GM12878 (cell line): ENCODE results near the gene EIF2B1. TPM values are rescaled to one million over a fixed set of nuclear protein-coding genes. Genes with fewer than 3 reads are reported as not detected.

Source experiments
- ATAC-seq: fragments of 200-7000 bp; cut with Tn5 transposase; 3 replicates; pipeline ENCODE4 v1.9.1; 2020; ENCODE audit warnings: mild to moderate bottlenecking, moderate library complexity
- BruUV-seq: library from RNA; stranded (reverse); fragments of 400-500 nt; replicated peaks from 2 replicates; lab custom pipeline; 2021; lab: Mats Ljungman, UMichigan
- CTCF ChIA-PET: fragments of 300-600 bp; sonication (Branson Sonifier 250); formaldehyde crosslinking; extraction: SDS; loops from one replicate; lab custom pipeline; 2021; ENCODE audit warnings: inconsistent platforms; lab: Yijun Ruan, JAX
- POLR2A ChIA-PET: fragments of 350-600 bp; formaldehyde crosslinking; extraction: SDS; loops from one replicate; lab custom pipeline; 2021; ENCODE audit warnings: inconsistent platforms; lab: Charles Lee
- RAD21 ChIA-PET: fragments of 300-600 bp; sonication (Branson Sonifier 250); formaldehyde crosslinking; loops from one replicate; lab custom pipeline; 2023; ENCODE audit warnings: antibody characterized with exemption; ENCODE audit not compliant: unreplicated experiment; lab: Charles Lee
- SMC1A ChIA-PET: fragments of 300-600 bp; sonication (Branson Sonifier 250); formaldehyde crosslinking; loops from one replicate; lab custom pipeline; 2023; ENCODE audit not compliant: unreplicated experiment, uncharacterized antibody; lab: Charles Lee
- DNase-seq: peaks from one replicate; pipeline ENCODE4 v3.0.0-alpha.2; 2011; ENCODE audit warnings: low read depth, low spot score
- FAIRE-seq: peaks from 3 replicates; lab custom pipeline; 2011; peaks lifted over from hg19 to GRCh38; lab: Jason Lieb, UNC
- H2AFZ ChIP-seq: 2 replicates; pipeline ENCODE4 v1.6.0; 2011; ENCODE audit warnings: low read depth, low read length, control low read depth; ENCODE audit not compliant: control insufficient read depth
- H3K27ac ChIP-seq: 2 replicates; pipeline ENCODE4 v1.5.1; 2011; ENCODE audit warnings: control low read depth; ENCODE audit not compliant: control insufficient read depth, insufficient read depth
- H3K27me3 ChIP-seq, 2 experiments: replicated peaks in 1 of 2; 2 replicates each; pipeline versions ENCODE4 v1.6.0 to v1.6.1; 2011; ENCODE audit warnings: low read length in 1 of 2; ENCODE audit not compliant: control insufficient read depth in 2 of 2, insufficient read depth in 2 of 2
- H3K36me3 ChIP-seq, 2 experiments: 2 replicates each; pipeline ENCODE4 v1.5.1; 2011; ENCODE audit warnings: low read length in 1 of 2; ENCODE audit not compliant: control insufficient read depth in 2 of 2, insufficient read depth in 2 of 2
- H3K4me1 ChIP-seq: 2 replicates; pipeline ENCODE4 v1.6.1; 2011; ENCODE audit warnings: mild to moderate bottlenecking, low read length, moderate library complexity, mixed read lengths; ENCODE audit not compliant: control insufficient read depth, insufficient read depth
- H3K4me2 ChIP-seq: 2 replicates; pipeline ENCODE4 v1.6.0; 2011; ENCODE audit warnings: control low read depth; ENCODE audit not compliant: control insufficient read depth, insufficient read depth
- H3K4me3 ChIP-seq: fragments of 200-600 bp; sonication (generic); 2 replicates; pipeline ENCODE4 v1.5.1; 2016
- H3K79me2 ChIP-seq: 2 replicates; pipeline ENCODE4 v1.6.0; 2011; ENCODE audit warnings: low read length; ENCODE audit not compliant: control insufficient read depth, insufficient read depth
- H3K9ac ChIP-seq: 2 replicates; pipeline ENCODE4 v1.8.0; 2011; ENCODE audit warnings: low read length, control low read depth, mixed read lengths; ENCODE audit not compliant: control insufficient read depth, insufficient read depth
- H3K9me3 ChIP-seq: replicated peaks from 3 replicates; pipeline ENCODE4 v1.5.1; 2011; ENCODE audit warnings: mild to moderate bottlenecking, low read length; ENCODE audit not compliant: control insufficient read depth, insufficient read depth
- H4K20me1 ChIP-seq: 2 replicates; pipeline ENCODE4 v1.6.0; 2011; ENCODE audit not compliant: control insufficient read depth, insufficient read depth
- GABPA ChIP-seq: IDR thresholded peaks from 2 replicates; pipeline ENCODE4 v1.6.1; 2014; ENCODE audit warnings: antibody characterized with exemption, low read depth, mild to moderate bottlenecking, inconsistent platforms
- POLR2AphosphoS5 ChIP-seq: IDR thresholded peaks from 2 replicates; pipeline ENCODE4 v1.6.1; 2011; ENCODE audit warnings: mild to moderate bottlenecking, low read length, inconsistent platforms
- WGBS: methylation state at CpG from one replicate; pipeline ENCODE4 v1.1.6; 2016; ENCODE audit warnings: low lambda C conversion rate; ENCODE audit not compliant: insufficient replicate concordance, insufficient coverage; ENCODE audit errors: missing lambda C conversion rate; 5-methylcytosine and 5-hydroxymethylcytosine counted together
- in situ Hi-C: fragments of 300-500 bp; cut with MboI; formaldehyde crosslinking; loops from 9 replicates; pipeline ENCODE4 v1.14.3; 2018; ENCODE audit warnings: mixed read lengths
- intact Hi-C: fragments of 100-400 bp; cut with micrococcal nuclease; formaldehyde crosslinking; loops from one replicate; pipeline ENCODE4 v1.14.2; 2022; ENCODE audit not compliant: unreplicated experiment
- polyA plus RNA-seq, 11 experiments: library from polyadenylated mRNA; depleted of rRNA in 4 of 11; unstranded in 6 of 11; stranded (reverse) in 5 of 11; fragments of >200 nt; fragmentation: Nextera tagmentation in 4 of 11; fragmentation: Illumina TruSeq in 1 of 11; extraction: Ambion mirVana in 4 of 11; extraction: Trizol in 1 of 11; gene quantifications; 1 replicate in 1 of 11; 2 replicates in 10 of 11; pipeline versions ENCODE4 v1.2.1 to v1.2.3, GENCODE V29; 2011 to 2016; ENCODE audit warnings: inconsistent platforms in 2 of 11, missing spikeins in 2 of 11, low read depth in 1 of 11
- total RNA-seq, 4 experiments: library from RNA; depleted of rRNA in 3 of 4; stranded (reverse); fragments of >200 nt in 3 of 4; fragmentation: Illumina TruSeq in 1 of 4; extraction: Trizol in 1 of 4; gene quantifications; 2 replicates each; pipeline versions ENCODE4 v1.2.1 to v1.2.3, GENCODE V29; 2013 to 2021
- TF ChIP-seq, protein P1 (sequence below): IDR thresholded peaks from 2 replicates; pipeline ENCODE4 v1.6.1; 2012; ENCODE audit warnings: improper control_type of control experiment, low read depth, low read length; ENCODE audit not compliant: insufficient replicate concordance

The EIF2B1 gene
- total and polyA plus RNA-seq, 10 of the 15 experiments (the other 5 are each of a cell fraction or from before 2014, with no cell fraction given): 17.6 to 131 (median 49.1) TPM

- in situ Hi-C loops: no loop called here
- H3K79me2 ChIP-seq: peaks cover 34% of the 10 kb centered on the region
- no peak for ATAC-seq
- H2AFZ ChIP-seq: no peak overlapping the region
- SMC1A ChIA-PET: interaction anchor here (0.9 kb wide), 1 partner anchor 21 kb away, joined by 3 read pairs; no protein-coding TSS in a partner anchor
- TF ChIP-seq GABPA: no peak
- CTCF ChIA-PET: interaction anchor here (1.0 kb wide), 1 partner anchor 13 kb away, joined by 3 read pairs; no protein-coding TSS in a partner anchor
- FAIRE-seq: peak; percentile 41
- no peak overlapping the region for H3K27ac ChIP-seq
- H3K4me2 ChIP-seq: no peak overlapping the region
- H3K4me3 ChIP-seq: no peak overlapping the region
- H3K36me3 ChIP-seq: peaks cover 2 to 14% of the 10 kb centered on the region in 2 experiments
- POLR2A ChIA-PET: no interaction called here
- H3K4me1 ChIP-seq: peaks cover 4% of the 10 kb centered on the region; the same call in 1 of the 2 replicates
- BruUV-seq: TSS peak; percentile 37
- DNase-seq: no peak
- H3K9me3 ChIP-seq: no peaks in the 10 kb centered on the region
- H3K9ac ChIP-seq: no peak overlapping the region
- no peaks in the 10 kb centered on the region for H4K20me1 ChIP-seq
- WGBS: 91% methylated on average over 1 of the region's 1 CpG
- no peaks in the 10 kb centered on the region for H3K27me3 ChIP-seq
- intact Hi-C loops: no loop called here
- RAD21 ChIA-PET: no interaction called here
Observed at GRCh38 chr12:123599310-123599709, 34.2 kb downstream of the EIF2B1 start.

GRCh38 chr12:123598522-123598921 is 35.0 kb downstream of the EIF2B1 start:
- Histone ChIP-seq H3K9ac (no peak overlapping the region), H2AFZ (no peak overlapping the region), H3K4me2 (no peak overlapping the region), H3K4me1 (peaks cover 4% of the 10 kb centered on the region; the same call in 1 of the 2 replicates), H3K4me3 (no peak overlapping the region), H3K27me3 (no peaks in the 10 kb centered on the region), H3K9me3 (no peaks in the 10 kb centered on the region), H3K27ac (no peak overlapping the region), H4K20me1 (no peaks in the 10 kb centered on the region), H3K36me3 (peaks cover 2 to 11% of the 10 kb centered on the region in 2 experiments), H3K79me2 (peaks cover 28% of the 10 kb centered on the region)
- DNase-seq (no peak), FAIRE-seq (peak; percentile 86), ATAC-seq (no peak)
- TF ChIP-seq POLR2AphosphoS5: peak; percentile 54; the same call in 1 of the 2 replicates
- TF ChIP-seq, protein P1, sequence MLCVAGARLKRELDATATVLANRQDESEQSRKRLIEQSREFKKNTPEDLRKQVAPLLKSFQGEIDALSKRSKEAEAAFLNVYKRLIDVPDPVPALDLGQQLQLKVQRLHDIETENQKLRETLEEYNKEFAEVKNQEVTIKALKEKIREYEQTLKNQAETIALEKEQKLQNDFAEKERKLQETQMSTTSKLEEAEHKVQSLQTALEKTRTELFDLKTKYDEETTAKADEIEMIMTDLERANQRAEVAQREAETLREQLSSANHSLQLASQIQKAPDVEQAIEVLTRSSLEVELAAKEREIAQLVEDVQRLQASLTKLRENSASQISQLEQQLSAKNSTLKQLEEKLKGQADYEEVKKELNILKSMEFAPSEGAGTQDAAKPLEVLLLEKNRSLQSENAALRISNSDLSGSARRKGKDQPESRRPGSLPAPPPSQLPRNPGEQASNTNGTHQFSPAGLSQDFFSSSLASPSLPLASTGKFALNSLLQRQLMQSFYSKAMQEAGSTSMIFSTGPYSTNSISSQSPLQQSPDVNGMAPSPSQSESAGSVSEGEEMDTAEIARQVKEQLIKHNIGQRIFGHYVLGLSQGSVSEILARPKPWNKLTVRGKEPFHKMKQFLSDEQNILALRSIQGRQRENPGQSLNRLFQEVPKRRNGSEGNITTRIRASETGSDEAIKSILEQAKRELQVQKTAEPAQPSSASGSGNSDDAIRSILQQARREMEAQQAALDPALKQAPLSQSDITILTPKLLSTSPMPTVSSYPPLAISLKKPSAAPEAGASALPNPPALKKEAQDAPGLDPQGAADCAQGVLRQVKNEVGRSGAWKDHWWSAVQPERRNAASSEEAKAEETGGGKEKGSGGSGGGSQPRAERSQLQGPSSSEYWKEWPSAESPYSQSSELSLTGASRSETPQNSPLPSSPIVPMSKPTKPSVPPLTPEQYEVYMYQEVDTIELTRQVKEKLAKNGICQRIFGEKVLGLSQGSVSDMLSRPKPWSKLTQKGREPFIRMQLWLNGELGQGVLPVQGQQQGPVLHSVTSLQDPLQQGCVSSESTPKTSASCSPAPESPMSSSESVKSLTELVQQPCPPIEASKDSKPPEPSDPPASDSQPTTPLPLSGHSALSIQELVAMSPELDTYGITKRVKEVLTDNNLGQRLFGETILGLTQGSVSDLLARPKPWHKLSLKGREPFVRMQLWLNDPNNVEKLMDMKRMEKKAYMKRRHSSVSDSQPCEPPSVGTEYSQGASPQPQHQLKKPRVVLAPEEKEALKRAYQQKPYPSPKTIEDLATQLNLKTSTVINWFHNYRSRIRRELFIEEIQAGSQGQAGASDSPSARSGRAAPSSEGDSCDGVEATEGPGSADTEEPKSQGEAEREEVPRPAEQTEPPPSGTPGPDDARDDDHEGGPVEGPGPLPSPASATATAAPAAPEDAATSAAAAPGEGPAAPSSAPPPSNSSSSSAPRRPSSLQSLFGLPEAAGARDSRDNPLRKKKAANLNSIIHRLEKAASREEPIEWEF: no peak
- POLR2A ChIA-PET: interaction anchor here (0.5 kb wide), 1 partner anchor 138 kb away, joined by 3 read pairs; no protein-coding TSS in a partner anchor
- CTCF ChIA-PET: interaction anchor here (1.0 to 1.1 kb wide), 2 partner anchors 12 to 15 kb away, joined by 3 read pairs; partner anchors contain the start of gene TMED2
- intact Hi-C loops (no loop called here), in situ Hi-C loops (no loop called here)
- 14% methylated on average over 3 of the region's 3 CpGs for WGBS
- RAD21 ChIA-PET: interaction anchor here (1.2 kb wide), 1 partner anchor 14 kb away, joined by 4 read pairs; the partner anchor contains the start of gene TMED2
- SMC1A ChIA-PET: interaction anchor here (0.7 to 0.9 kb wide), 2 partner anchors 21 to 233 kb away, joined by 3 read pairs; no protein-coding TSS in a partner anchor
- BruUV-seq: no TSS peak
